GM12873 (cell line): ENCODE data around the gene RFTN1.

Experiments
- CTCF ChIP-seq: IDR thresholded peaks from 2 replicates; pipeline ENCODE4 v1.5.1; 2012; ENCODE audit warnings: low read depth, mild to moderate bottlenecking, moderate library complexity, low read length, control low read depth; ENCODE audit not compliant: insufficient read depth; ENCODE audit errors: missing control alignments

RFTN1 gene

GRCh38 chr3:16406579-16406978 lies 106.9 kb downstream of the RFTN1 start:
- TF ChIP-seq CTCF: no peak

- TF ChIP-seq CTCF: no peak
Observed at GRCh38 chr3:16406166-16406565, 107.3 kb downstream of the RFTN1 start.

- TF ChIP-seq CTCF: no peak
Observed at GRCh38 chr3:16404349-16404895, 109.1 kb downstream of the RFTN1 start.

- no peak for TF ChIP-seq CTCF
Observed at GRCh38 chr3:16402451-16402850, 111.0 kb downstream of the RFTN1 start.

GRCh38 chr3:16401273-16401672 lies 112.2 kb downstream of the RFTN1 start:
- no peak for TF ChIP-seq CTCF

- no peak for TF ChIP-seq CTCF
Observed at GRCh38 chr3:16400106-16400931, 113.2 kb downstream of the RFTN1 start.

- no peak for TF ChIP-seq CTCF
Observed at GRCh38 chr3:16399473-16399872, 114.0 kb downstream of the RFTN1 start.
